Common myeloid progenitor, CD34-positive (primary cell): Measurements from ENCODE around the gene STK36.

Experiments
- CTCF ChIA-PET: fragments of 350-600 bp; sonication (Branson Sonifier 250); formaldehyde crosslinking; loops from one replicate; lab custom pipeline; 2021; ENCODE audit warnings: antibody characterized with exemption; lab: Charles Lee
- POLR2A ChIA-PET: fragments of 350-600 bp; sonication (Branson Sonifier 250); formaldehyde crosslinking; loops from one replicate; lab custom pipeline; 2021; ENCODE audit warnings: antibody characterized with exemption; lab: Charles Lee
- DNase-seq, 3 donors: peaks; one replicate each; pipeline versions ENCODE4 v3.0.0 to v3.0.0-alpha.2; 2013
- H3K27ac ChIP-seq, 2 experiments: 1 replicate in 1 of 2; 2 replicates in 1 of 2; pipeline ENCODE4 v1.7.0; 2013; ENCODE audit warnings: inconsistent platforms in 2 of 2, low read length in 2 of 2, mild to moderate bottlenecking in 2 of 2, low read depth in 1 of 2, moderate library complexity in 1 of 2; ENCODE audit not compliant: severe bottlenecking in 2 of 2, insufficient read depth in 1 of 2, poor library complexity in 1 of 2
- H3K27me3 ChIP-seq, 5 experiments: replicated peaks in 2 of 5; 1 replicate in 3 of 5; 2 replicates in 2 of 5; pipeline versions ENCODE4 v1.6.1 to v1.7.0; 2013; ENCODE audit warnings: low read length in 4 of 5, mild to moderate bottlenecking in 2 of 5, moderate library complexity in 2 of 5, inconsistent platforms in 1 of 5; ENCODE audit not compliant: insufficient read depth in 5 of 5, control insufficient read depth in 4 of 5
- H3K36me3 ChIP-seq, 4 experiments: 1 replicate in 2 of 4; 2 replicates in 2 of 4; pipeline versions ENCODE4 v1.6.1 to v1.7.0; 2013; ENCODE audit warnings: low read length in 3 of 4, control low read depth in 1 of 4, mild to moderate bottlenecking in 1 of 4; ENCODE audit not compliant: control insufficient read depth in 4 of 4, insufficient read depth in 4 of 4
- H3K4me1 ChIP-seq, 4 experiments: 1 replicate in 3 of 4; 2 replicates in 1 of 4; pipeline versions ENCODE4 v1.6.1 to v1.7.1; 2013; ENCODE audit warnings: low read length in 3 of 4, mild to moderate bottlenecking in 3 of 4, control low read depth in 1 of 4, inconsistent platforms in 1 of 4, moderate library complexity in 1 of 4; ENCODE audit not compliant: control insufficient read depth in 4 of 4, insufficient read depth in 4 of 4; ENCODE audit errors: control extremely low read depth in 1 of 4
- H3K4me3 ChIP-seq, 7 experiments: 1 replicate in 4 of 7; 2 replicates in 3 of 7; pipeline versions ENCODE4 v1.5.1 to v1.7.0; 2013; ENCODE audit warnings: mild to moderate bottlenecking in 7 of 7, low read length in 6 of 7, moderate library complexity in 6 of 7, inconsistent platforms in 2 of 7, low read depth in 2 of 7, control low read depth in 1 of 7; ENCODE audit not compliant: insufficient read depth in 4 of 7, control insufficient read depth in 1 of 7; ENCODE audit errors: extremely low read depth in 1 of 7
- H3K9me3 ChIP-seq, 5 experiments: 1 replicate in 4 of 5; 2 replicates in 1 of 5; pipeline versions ENCODE4 v1.6.1 to v1.7.1; 2013; ENCODE audit warnings: low read length in 4 of 5, mild to moderate bottlenecking in 2 of 5, inconsistent platforms in 1 of 5, low read depth in 1 of 5, moderate library complexity in 1 of 5; ENCODE audit not compliant: control insufficient read depth in 4 of 5, insufficient read depth in 2 of 5; ENCODE audit errors: control extremely low read depth in 1 of 5
- WGBS: methylation state at CpG from one replicate; pipeline ENCODE4 v1.1.5; 2013; ENCODE audit not compliant: insufficient coverage; 5-methylcytosine and 5-hydroxymethylcytosine counted together

STK36 gene

GRCh38 chr2:218708086-218708485 is 36.2 kb downstream of the STK36 start:
- Histone ChIP-seq H3K4me1 (peaks cover 8 to 16% (median 12%) of the 10 kb centered on the region in 4 experiments), H3K27me3 (no peaks in the 10 kb centered on the region), H3K36me3 (no peaks in the 10 kb centered on the region), H3K9me3 (peaks cover 0 to 2% (median 0%) of the 10 kb centered on the region in 5 experiments), H3K4me3 (no peak overlapping the region), H3K27ac (no peak overlapping the region)
- ChIA-PET POLR2A (interaction anchor here (0.6 to 0.7 kb wide), 2 partner anchors 100 to 416 kb away, joined by 3 read pairs; no protein-coding TSS in a partner anchor), CTCF (interaction anchor here (0.6 to 2.1 kb wide), 6 partner anchors 10 to 115 kb away, joined by 3 to 6 read pairs (median 4); no protein-coding TSS in a partner anchor)
- WGBS, result 100% methylated on average over 3 of the region's 4 CpGs
- DNase-seq, result no peak

DNA sequence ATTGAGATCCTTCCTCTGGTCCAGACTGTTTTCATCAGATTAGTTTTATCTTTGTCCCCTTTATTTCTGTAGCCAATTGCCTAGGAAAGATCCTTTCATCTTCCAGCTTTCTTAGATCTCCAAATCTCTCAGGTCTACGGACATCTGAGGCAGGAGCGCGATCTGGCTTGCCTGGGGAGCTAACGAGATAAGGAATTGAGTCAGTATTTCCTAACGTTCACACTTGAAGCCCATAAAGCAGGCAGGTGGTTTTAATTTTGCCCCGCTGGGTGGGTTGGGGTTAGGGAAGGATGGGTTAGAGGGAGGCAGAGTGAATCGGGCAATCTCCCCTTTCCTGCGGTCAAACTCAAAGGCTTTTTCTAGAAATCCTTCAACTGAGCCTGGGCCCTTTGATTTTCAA is 38.0 kb downstream of the STK36 start:
- no peak overlapping the region for H3K27ac ChIP-seq
- ChIA-PET CTCF (interaction anchor here (0.7 to 3.4 kb wide), 13 partner anchors 11 to 187 kb away, joined by 3 to 11 read pairs (median 4); partner anchors contain the start of genes BCS1L and ZNF142), POLR2A (no interaction called here)
- H3K9me3 ChIP-seq, result peaks cover 0 to 2% (median 0%) of the 10 kb centered on the region in 5 experiments
- peaks cover 8 to 21% (median 15%) of the 10 kb centered on the region in 4 experiments for H3K4me1 ChIP-seq
- 90% methylated on average over 7 of the region's 8 CpGs for WGBS
- H3K4me3 ChIP-seq, result peak overlapping the region in 2 of 7 experiments; percentile 79 to 84
- no peak for DNase-seq
- H3K27me3 ChIP-seq, result no peaks in the 10 kb centered on the region
- H3K36me3 ChIP-seq, result no peaks in the 10 kb centered on the region

GRCh38 chr2:218710334-218710686 is 38.4 kb downstream of the STK36 start:
- 65% methylated on average over 13 of the region's 14 CpGs for WGBS
- Histone ChIP-seq H3K4me1 (peaks cover 8 to 21% (median 15%) of the 10 kb centered on the region in 4 experiments), H3K27me3 (no peaks in the 10 kb centered on the region), H3K9me3 (peaks cover 0 to 2% (median 0%) of the 10 kb centered on the region in 5 experiments), H3K4me3 (peak overlapping the region in 6 of 7 experiments; percentile 44 to 89 (median 82)), H3K36me3 (peaks cover 0 to 2% (median under 1%) of the 10 kb centered on the region in 4 experiments), H3K27ac (no peak overlapping the region)
- POLR2A ChIA-PET, result interaction anchor here (1.4 kb wide), 1 partner anchor 13 kb away, joined by 3 read pairs; no protein-coding TSS in a partner anchor
- no peak for DNase-seq
- CTCF ChIA-PET, result interaction anchor here (0.7 to 3.4 kb wide), 13 partner anchors 11 to 186 kb away, joined by 3 to 11 read pairs (median 4); partner anchors contain the start of genes BCS1L and ZNF142

DNA sequence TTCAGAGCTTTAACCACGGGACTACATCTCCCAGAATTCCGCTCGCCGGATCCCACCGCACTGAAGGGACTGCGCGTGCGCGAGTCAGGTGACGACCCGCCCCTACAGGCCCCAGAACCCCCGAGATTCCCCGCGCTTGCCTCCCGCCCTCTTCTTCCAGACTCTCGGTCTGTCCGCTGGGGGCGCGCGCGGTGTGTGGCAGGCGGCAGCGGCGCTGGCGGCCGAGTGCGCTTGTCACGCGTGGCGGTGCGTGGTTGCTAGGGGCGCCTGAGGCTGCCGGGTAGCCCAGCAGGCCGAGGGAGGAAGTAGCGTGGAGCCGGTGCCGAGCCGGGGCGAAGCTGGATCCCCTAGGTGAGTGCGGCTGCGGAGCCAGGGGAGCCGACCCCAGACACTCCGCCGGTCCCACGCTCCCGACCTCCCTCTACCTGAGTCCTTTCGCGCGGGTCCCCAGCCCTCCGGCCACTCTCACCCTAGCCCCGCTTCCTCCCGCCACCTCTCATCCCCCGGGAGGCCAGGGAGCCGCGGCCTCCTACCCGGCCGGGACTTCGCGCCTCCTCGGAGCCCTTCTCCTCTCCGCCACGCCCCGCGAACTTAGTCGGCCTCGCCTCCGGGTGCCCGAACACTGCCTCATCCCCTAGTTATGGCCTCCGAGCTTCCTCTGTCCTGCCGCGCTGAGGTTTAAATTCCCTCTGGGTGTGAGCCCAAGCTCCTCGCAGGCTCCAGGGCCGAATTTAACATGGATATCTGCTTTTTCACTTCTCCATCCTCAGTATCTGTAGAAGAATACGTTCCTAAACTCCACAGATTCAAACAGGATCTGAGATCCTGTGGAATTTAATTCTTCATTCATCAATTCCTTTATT is 39.0 kb downstream of the STK36 start, which contains the start of gene TTLL4:
TSS of gene TTLL4 (plus strand) at position 149 of the 863 bp plus-strand sequence. CDS start 26,842 bp downstream, outside the sequence.
- Histone ChIP-seq H3K4me3 (peak within 1 kb of the TSS; percentile 75 to 89 (median 82)), H3K4me1 (peaks cover 8 to 21% (median 15%) of the 10 kb centered on the region in 4 experiments), H3K9me3 (peaks cover 0 to 2% (median 0%) of the 10 kb centered on the region in 5 experiments), H3K27ac (peak within 1 kb of the TSS; percentile 11 to 77), H3K36me3 (peaks cover 0 to 7% (median 2%) of the 10 kb centered on the region in 4 experiments), H3K27me3 (no peaks in the 10 kb centered on the region)
- ChIA-PET POLR2A (interaction anchor here (1.4 kb wide), 1 partner anchor 12 kb away, joined by 3 read pairs; no protein-coding TSS in a partner anchor), CTCF (interaction anchor here (0.7 to 3.4 kb wide), 18 partner anchors 8 to 186 kb away, joined by 3 to 11 read pairs (median 4); partner anchors contain the start of genes BCS1L and ZNF142)
- WGBS, result under 1% methylated on average over 56 of the region's 74 CpGs
- DNase-seq, result peak; percentile 96 to 98 (median 98)

DNA sequence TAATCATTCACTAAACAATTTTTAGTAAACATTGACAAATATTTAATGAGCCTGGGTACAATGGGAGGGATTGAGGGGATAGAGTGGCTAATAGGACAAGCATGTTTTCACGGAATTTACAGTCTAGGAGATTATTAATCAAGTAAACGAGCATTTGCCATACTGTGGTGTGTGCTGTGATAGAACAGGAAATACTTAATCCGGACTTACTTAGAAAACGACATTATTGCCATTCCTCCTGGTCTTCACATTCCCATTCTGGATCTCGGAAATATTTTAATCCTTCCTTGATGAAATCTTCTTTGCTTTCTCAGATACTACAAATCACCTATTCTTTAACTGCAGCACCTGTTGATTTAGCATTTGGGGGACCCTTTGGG is 39.7 kb downstream of the STK36 start:
- DNase-seq, result no peak
- Histone ChIP-seq H3K27ac (peak overlapping the region; percentile 11 to 77), H3K36me3 (peaks cover 0 to 10% (median 3%) of the 10 kb centered on the region in 4 experiments), H3K27me3 (no peaks in the 10 kb centered on the region), H3K9me3 (peaks cover 0 to 2% (median 0%) of the 10 kb centered on the region in 5 experiments), H3K4me3 (peak overlapping the region in 6 of 7 experiments; percentile 75 to 89 (median 82)), H3K4me1 (peaks cover 8 to 21% (median 15%) of the 10 kb centered on the region in 4 experiments)
- ChIA-PET CTCF (interaction anchor here (0.7 to 3.4 kb wide), 9 partner anchors 9 to 138 kb away, joined by 3 to 11 read pairs (median 6); partner anchors contain the start of genes BCS1L and ZNF142), POLR2A (interaction anchor here (0.6 to 1.4 kb wide), 2 partner anchors 11 to 104 kb away, joined by 3 to 8 read pairs; partner anchors contain the start of gene PLCD4)
- WGBS, result 6% methylated on average over 2 of the region's 5 CpGs

- POLR2A ChIA-PET, result no interaction called here
- DNase-seq, result no peak
- CTCF ChIA-PET, result interaction anchor here (1.3 kb wide), 1 partner anchor 27 kb away, joined by 4 read pairs; no protein-coding TSS in a partner anchor
- Histone ChIP-seq H3K9me3 (no peaks in the 10 kb centered on the region), H3K4me1 (peaks cover 8 to 21% (median 15%) of the 10 kb centered on the region in 4 experiments), H3K27ac (no peak overlapping the region), H3K27me3 (no peaks in the 10 kb centered on the region), H3K4me3 (no peak overlapping the region), H3K36me3 (peaks cover 0 to 10% (median 6%) of the 10 kb centered on the region in 4 experiments)
- WGBS, result 100% methylated on average over 2 of the region's 2 CpGs
Measured at GRCh38 chr2:218713922-218714321, 42.0 kb downstream of the STK36 start.
